Globus pallidus (tissue), 1 donor: ENCODE data around the gene SMYD3.
"Not testable (repeated sequence)": the region's sequence is repeated elsewhere in the genome, so short reads cannot be mapped to it uniquely, and the experiment has no call there.

ENCODE experiments used
- DNase-seq: peaks from one replicate; pipeline ENCODE4 v3.0.0-alpha.2; 2015; ENCODE audit warnings: low spot score

The SMYD3 gene

GRCh38 chr1:246416261-246416660 is 90.8 kb downstream of the SMYD3 start:
- DNase-seq: no peak

- DNase-seq: no peak
These were observed 92.1 kb downstream of the SMYD3 start for GRCh38 chr1:246415028-246415427.

- no peak for DNase-seq
These were observed 93.6 kb downstream of the SMYD3 start for GRCh38 chr1:246413430-246413829.

DNA sequence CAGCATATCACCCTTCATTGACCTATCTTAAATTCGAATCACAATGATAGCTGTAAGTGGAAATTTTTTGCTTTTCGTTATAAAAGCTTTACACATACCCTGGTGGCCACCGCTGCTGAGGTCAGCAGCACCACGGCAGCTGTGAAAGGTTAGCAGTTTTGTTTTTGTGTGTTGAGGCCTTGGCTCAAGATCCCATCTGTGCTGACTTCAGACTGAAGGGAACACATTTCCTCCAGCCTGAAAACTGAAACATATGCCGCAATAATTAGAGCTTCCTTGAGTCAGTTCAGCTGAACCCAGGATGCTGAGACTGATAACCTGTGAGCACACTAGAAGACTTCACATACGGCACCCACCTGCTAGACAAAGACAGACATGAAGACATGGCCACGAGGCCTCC is 103.0 kb downstream of the SMYD3 start:
- no peak for DNase-seq

DNA sequence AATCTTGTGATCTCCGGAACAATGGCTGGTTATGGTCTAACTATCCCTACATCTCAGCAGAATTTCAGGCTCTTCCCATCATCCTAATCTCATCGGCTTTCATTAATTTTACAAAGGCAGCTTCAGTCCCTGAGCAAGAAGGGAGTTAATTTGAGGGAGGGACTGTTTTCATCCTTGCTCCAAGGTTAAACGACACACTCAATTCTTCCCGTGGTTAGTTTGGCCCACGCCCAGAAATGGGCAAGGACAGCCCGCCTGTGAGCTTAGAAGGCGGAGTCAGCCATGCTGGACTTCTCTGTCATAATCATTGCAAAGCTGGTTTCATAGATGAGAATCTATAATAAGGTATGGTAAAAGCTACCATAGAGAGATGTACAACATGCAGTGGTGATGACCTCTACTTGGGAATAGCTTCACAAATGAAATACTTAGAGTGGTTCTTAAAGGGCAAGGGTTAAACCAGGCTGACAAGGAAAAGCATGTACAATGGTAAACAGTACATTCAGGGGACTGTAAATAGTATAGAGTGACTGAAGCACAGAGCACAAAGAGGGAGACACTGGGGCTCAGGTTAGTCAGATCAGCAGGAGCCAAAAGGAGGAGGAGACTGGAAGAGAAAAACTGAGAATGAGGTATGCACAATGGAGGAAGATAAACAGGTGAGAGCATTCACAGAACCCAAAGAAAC is 108.8 kb downstream of the SMYD3 start:
- DNase-seq: no peak

DNA sequence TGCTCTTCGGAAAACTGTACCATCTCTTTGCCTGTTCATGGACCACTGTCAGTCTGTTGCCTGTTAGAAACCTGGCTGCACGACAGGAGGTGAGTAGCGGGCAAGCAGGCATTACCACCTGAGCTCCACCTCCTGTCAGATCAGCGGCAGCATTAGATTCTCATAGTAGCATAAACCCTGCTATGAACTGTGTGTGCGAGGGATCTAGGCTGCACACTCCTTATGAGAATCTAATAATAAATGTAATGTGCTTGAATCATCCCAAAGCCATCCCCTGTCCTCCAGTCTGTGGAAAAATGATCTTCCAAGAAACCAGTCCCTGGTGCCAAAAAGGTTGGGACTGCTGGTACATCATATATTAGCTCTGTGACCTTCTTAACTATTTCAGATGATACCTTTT is 110.0 kb downstream of the SMYD3 start:
- no peak for DNase-seq

DNA sequence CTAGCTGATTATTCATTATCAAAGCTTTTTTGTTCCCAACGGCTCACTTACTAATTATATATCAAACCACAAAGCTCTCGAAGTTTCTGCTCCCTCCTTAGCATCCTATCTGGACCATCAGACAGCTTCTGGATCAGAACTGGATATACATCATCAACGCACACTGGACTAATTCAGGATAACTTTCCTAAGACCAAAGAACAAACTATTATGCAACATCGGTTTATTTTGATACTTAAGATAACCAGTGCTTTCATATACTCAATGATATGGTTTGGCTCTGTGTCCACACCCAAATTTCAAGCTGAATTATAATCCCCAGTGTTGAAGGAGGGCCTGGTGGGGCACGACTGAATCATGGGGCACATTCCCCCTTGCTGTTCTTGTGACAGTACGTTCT is 110.8 kb downstream of the SMYD3 start:
- no peak for DNase-seq

GRCh38 chr1:246394121-246394520 is 113.0 kb downstream of the SMYD3 start:
- no peak for DNase-seq

- no peak for DNase-seq
These were observed 116.2 kb downstream of the SMYD3 start for GRCh38 chr1:246390855-246391254.

GRCh38 chr1:246384616-246385015 is 122.5 kb downstream of the SMYD3 start:
- DNase-seq: no peak

GRCh38 chr1:246383791-246384190 is 123.3 kb downstream of the SMYD3 start:
- DNase-seq: no peak

GRCh38 chr1:246383239-246383589 is 123.9 kb downstream of the SMYD3 start:
- no peak for DNase-seq

GRCh38 chr1:246382589-246383238 is 124.4 kb downstream of the SMYD3 start:
- DNase-seq: no peak

DNA sequence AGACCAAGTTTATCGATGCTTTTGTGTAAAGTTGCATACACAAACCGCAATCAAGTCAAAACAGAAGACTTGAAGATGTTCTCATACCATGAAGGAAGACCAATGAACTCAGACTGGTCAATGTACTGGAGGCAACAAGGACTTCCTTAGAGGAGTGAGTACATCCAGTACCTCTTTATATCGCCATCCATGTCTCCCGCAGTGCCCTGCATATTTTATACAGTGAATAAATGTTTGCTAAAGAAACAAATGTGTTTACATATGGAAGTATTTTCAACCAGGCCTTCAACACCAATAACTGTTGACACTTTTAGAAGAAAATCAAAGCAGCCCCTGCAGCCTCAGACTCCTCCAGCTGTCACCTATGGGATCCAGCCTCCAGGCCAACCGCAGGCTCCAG is 125.6 kb downstream of the SMYD3 start:
- no peak for DNase-seq

DNA sequence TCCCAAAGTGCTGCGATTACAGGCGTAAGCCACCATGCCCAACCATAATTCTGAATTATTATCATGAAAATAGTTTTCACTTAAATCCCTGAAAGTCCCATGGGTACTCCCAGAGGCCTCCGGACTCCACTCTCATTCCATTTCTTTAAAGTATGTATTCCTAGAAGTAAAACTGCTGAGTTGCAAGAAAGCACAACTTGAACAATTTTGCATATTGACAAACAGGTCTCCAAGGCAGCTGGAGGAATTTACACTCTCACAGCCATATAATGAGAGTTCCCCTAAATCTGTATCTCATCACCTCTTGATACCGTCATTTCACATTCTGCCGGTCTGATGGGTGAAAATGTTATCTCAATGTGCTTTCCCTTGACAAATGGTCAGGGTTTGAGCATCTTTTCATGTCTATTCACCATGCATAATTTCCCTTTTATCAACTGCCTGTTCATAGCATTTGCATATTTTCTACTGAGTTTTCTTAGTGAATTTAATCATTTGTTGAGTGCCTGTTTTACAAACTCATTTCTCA is 129.4 kb downstream of the SMYD3 start:
- no peak for DNase-seq

- DNase-seq: no peak
These were observed 133.1 kb downstream of the SMYD3 start for GRCh38 chr1:246373828-246374569.

DNA sequence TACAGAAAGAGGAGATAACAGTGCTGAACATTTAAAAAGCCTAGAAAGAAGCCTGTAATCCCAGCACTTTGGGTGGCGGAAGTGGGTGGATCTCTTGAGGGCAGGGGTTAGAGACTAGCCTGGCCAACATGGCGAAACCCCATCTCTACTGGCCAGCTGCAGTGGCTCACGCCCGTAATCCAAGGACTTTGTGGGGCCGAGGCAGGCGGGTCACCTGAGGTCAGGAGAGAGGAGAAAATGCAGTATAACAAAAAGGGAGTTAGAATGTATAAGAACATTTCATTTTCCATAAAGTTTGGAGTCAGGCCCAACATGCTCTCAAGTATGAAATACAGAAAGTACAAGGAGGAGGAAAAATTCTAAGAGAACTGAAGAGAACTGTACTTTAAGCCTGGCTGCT is 134.5 kb downstream of the SMYD3 start:
- DNase-seq: no peak

GRCh38 chr1:246367041-246367440 is 140.0 kb downstream of the SMYD3 start:
- no peak for DNase-seq

- DNase-seq: peak; percentile 25
These were observed 141.4 kb downstream of the SMYD3 start for GRCh38 chr1:246365708-246366107.

GRCh38 chr1:246364415-246364941 is 142.6 kb downstream of the SMYD3 start:
- DNase-seq: no peak

GRCh38 chr1:246357014-246357598 is 150.0 kb downstream of the SMYD3 start:
- not testable (repeated sequence) for DNase-seq
